ENCODE results near the gene CDON.

The CDON gene

GRCh38 chr11:125942771-125943428 is 119.8 kb downstream of the CDON start:
- DNase-seq: no peak

DNA sequence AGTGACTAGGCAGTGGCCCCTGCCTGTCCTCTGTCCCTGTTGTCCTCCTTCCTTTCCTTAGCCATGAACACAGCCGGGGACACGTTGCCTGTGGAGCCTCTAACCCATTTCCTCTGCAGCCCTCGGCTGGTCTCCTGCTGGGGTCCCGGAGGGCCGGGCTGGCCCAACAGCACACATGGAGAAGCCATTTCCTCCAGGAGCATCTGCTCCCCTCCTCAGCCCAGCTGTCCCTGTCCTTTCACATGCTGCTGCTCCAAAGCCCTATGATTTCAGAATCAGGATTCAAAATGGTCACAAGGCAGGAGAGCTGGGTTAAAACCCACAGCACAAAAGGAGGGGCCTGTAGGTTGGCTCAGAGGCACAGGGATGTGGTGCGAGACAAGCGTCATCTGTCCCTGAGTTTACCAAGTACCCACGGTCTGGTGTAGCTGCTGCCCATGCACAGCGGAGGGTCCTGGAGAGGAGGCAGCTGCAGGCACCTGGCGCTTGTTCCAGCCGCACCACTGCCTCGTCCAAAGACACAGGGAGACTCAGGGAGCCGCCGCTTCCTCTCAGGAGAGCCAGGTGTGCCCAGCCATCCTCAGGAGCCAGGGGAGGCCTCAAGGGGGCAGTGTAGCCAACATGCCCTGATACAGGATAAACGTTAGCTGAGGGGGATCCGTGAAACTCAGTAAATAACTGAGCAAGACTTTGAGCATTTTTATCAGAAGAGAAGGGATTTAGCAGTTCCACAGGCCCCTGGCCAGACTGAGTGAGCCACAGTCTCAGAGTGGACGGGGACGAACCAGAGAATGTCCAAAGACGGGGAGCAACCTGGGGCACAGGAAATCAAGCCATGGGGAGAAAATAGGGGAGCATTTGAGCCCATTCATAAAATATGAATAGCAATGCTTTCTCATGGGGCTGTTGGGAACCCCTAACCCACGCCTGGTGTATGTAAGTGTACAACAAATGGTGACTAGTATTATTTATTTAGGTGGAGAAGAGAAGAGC is 120.8 kb downstream of the CDON start:
- DNase-seq: no peak

GRCh38 chr11:125941267-125941618 is 121.4 kb downstream of the CDON start:
- DNase-seq: no peak

GRCh38 chr11:125940145-125940544 is 122.5 kb downstream of the CDON start:
- no peak for DNase-seq

DNA sequence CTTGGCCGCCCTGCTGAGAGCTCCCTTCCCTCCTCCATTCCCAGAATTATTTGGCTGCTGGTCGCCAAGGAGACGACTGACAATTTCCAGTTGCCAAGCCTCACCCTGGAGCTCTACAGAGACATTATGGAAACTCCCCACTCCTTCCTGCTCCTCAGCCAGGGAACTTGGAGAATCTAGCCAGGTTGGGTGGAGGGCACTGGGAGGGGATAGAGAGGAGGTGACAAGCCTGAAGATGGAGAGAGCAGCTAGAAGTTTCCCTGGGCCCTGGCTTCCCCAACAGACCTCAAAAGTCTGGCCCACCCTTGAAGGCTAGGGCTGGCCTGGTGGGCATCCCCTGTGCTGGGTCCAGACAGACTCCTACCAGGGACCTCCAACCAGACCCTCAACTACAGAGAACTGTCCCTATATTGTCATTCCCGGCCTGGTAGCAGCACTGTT is 123.6 kb downstream of the CDON start:
- DNase-seq: no peak

DNA sequence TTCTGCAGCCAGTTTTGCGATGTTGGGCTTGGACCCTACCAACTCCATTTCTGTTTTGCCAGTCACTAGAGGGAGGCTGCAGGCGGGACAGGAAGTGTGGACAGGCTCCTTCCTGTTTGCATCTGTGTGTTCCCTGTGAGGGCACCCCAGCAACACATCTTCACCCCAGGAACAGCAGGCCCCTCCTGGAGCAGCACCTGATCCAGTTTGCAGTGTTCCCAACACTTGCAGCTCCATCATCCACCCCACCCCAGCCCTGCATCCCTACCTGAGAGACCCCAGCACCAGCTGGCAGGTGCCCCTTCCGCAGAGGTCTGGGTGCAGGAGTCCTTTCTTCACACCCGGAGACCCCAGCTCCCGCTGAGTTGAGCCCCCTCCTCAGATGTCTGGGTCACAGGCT is 124.2 kb downstream of the CDON start:
- no peak for DNase-seq

GRCh38 chr11:125935618-125936199 is 127.0 kb downstream of the CDON start:
- no peak for DNase-seq

DNA sequence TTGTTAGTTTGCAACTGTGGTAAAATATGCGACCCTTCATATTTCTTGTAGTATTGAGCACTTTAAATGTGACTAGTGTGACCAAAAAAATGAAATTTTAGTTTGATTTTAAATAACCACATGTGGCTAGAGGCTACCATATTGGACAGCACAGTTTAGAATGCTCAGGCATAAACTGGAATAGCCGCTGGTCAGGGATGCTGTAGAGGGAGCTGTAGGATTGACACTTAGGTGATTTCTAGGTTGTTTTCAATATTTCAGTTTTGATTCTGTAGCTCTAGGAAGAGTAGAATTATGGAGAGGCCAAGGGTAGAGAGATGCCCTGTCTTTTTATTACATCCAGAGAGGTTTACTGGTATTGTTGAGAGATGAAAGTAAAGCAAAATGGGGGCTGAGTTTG is 127.6 kb downstream of the CDON start:
- DNase-seq: no peak

- no peak for DNase-seq
Measured at GRCh38 chr11:125934473-125934872, 128.2 kb downstream of the CDON start.

GRCh38 chr11:125933030-125933813 is 129.4 kb downstream of the CDON start:
- DNase-seq: no peak

- DNase-seq: no peak
Measured at GRCh38 chr11:125932301-125932700, 130.4 kb downstream of the CDON start.

DNA sequence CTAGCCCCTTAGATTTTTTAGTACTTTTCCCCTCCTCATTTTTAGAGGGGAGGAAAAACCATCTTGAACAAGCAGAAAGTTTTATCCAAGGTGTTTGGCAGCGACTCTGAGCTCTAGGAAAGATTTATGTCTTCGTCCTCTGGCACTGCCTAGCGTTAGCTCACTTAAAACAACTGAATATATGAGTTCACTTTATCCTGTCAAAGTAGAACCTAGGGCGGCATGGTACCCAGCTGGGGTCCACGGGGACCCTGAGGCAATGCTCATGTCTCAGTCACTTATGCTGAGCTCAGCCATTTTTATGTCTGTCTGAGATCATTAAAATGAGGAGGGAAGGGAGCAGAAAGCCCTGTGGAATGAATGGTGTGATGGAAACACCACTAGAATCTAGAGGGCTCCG is 131.0 kb downstream of the CDON start:
- DNase-seq: no peak

GRCh38 chr11:125931116-125931515 is 131.6 kb downstream of the CDON start:
- no peak for DNase-seq

GRCh38 chr11:125930076-125930450 is 132.6 kb downstream of the CDON start:
- no peak for DNase-seq

DNA sequence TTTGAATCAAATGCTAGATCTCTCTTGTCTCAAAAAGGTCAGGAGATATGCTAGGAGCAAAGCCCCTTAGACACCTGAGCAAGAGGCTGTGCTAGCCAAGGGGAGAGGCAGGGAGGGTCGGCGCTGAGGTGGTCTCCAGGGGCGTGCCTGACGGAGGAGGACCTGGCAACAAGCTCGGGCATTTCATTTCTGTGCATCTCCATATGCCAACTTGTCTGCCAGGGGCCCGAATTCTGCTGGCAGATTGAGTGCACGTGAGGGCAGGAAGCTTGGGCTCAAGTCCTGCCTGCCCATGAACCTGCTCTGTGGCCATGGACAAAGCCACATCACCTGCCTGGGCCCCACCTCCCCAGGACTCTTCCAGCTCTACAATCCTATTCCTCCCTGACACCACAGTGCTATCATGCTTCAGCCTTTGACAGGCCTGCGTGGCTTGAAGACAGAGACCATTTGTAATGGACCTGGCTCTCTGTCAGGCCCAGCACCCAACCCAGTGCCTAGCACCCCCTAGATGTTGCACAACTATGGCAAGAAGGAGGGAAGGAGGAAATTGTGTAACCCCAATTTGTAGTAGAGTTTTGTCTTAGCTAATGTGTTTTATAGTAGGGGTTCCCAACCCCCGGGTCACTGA is 133.1 kb downstream of the CDON start:
- DNase-seq: no peak

- DNase-seq: no peak
Measured at GRCh38 chr11:125926682-125927081, 136.0 kb downstream of the CDON start.

- no peak for DNase-seq
Measured at GRCh38 chr11:125925804-125926203, 136.9 kb downstream of the CDON start.

- no peak for DNase-seq
Measured at GRCh38 chr11:125925247-125925740, 137.4 kb downstream of the CDON start.

- no peak for DNase-seq
Measured at GRCh38 chr11:125924384-125925007, 138.2 kb downstream of the CDON start.

DNA sequence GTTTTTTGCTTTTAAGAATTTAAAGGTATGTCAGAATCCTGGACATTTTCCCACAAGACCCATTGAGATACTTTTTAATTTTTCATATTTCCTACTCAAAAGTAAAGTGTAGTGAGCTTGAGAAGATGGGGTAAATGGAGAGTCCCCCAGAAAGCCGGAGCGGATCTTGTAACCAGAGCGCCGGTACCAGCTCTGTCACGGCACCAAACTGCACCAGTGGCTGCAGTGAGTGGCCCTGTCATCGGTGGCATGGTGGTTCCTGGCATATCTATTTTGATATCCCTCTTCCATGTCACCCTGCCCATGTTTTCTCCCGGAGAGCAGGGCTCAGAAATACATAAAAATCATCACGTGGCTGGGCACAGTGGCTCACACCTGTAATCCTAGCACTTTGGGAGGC is 139.0 kb downstream of the CDON start:
- no peak for DNase-seq

DNA sequence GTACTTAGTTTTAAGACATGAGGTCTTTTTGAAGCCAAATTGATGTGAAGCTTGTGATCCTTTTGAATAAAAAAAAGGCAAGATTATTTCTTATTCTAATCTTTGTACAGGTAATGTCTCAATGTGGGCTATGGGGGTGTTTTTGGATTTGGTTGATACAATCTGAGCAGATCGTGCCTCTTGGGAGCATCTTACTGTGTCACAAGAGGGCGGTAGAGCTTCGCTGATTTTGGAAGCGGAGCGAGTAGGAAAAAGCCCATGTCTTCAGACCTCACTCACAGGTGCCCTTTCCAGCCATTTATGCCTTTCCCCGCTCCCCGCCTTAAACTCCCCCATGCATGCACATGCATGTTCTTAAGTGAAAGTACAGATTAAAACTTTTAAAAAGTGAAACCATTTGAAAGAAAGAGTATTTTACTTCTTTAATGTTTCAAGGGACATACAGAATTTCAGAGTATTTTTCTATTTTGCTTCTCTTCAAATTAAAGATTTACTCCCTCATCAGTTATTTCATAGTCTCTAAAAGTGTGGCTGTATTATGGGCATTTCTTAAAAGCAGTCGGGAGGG is 139.6 kb downstream of the CDON start:
- DNase-seq: peak; percentile 46 to 70
